ENCODE measurements around the gene GUCA1C. TPM values are rescaled to one million over a fixed set of nuclear protein-coding genes. Genes with fewer than 3 reads are reported as not detected.

GUCA1C gene
- total RNA-seq, 1 experiment from 2014 or later: not detected

GRCh38 chr3:108887777-108888176 lies 65.9 kb downstream of the GUCA1C start:
- TF ChIP-seq CTCF (conservative IDR thresholded peaks at IDR 0.05; ENCODE audit: low read depth, low read length) (no peak), EZH2phosphoT487 (IDR thresholded peaks at IDR 0.05; ENCODE audit: borderline replicate concordance, low read length) (no peak), EZH2 (IDR thresholded peaks at IDR 0.05; ENCODE audit: low read length, unreplicated experiment) (no peak)

GRCh38 chr3:108887121-108887520 lies 66.6 kb downstream of the GUCA1C start:
- ChIA-PET POLR2A (ENCODE audit: unreplicated experiment) (no interaction called here), CTCF (no interaction called here)
- H3K36me3 ChIP-seq (ENCODE audit: low read depth, low read length): no peaks in the 10 kb centered on the region
- H3F3A ChIP-seq (ENCODE audit: low read length, unreplicated experiment): no peaks in the 10 kb centered on the region
- intact Hi-C loops (cut with micrococcal nuclease): no loop called here
- H3K27me3 ChIP-seq (ENCODE audit: low read length): peaks cover 61% of the 10 kb centered on the region
- no peaks in the 10 kb centered on the region for H4K20me1 ChIP-seq (ENCODE audit: low read length)
- H3K4me2 ChIP-seq (ENCODE audit: low read length): no peak overlapping the region
- H3K9ac ChIP-seq (ENCODE audit: low read length): no peak overlapping the region
- no peak for ATAC-seq
- no peaks in the 10 kb centered on the region for H3K9me2 ChIP-seq (replicated peaks; ENCODE audit: low read length)
- no TSS peak for BruUV-seq (replicated peaks)
- no peaks in the 10 kb centered on the region for H3K79me2 ChIP-seq (ENCODE audit: low read length)
- no peaks in the 10 kb centered on the region for H3K4me1 ChIP-seq (ENCODE audit: insufficient read depth, low read length)
- no peak for DNase-seq
- no peak overlapping the region for H3K4me3 ChIP-seq (ENCODE audit: low read length)
- H2AFZ ChIP-seq (ENCODE audit: low read length): no peak overlapping the region
- no peaks in the 10 kb centered on the region for H3K9me3 ChIP-seq (ENCODE audit: low read length)
- TF ChIP-seq CTCF (conservative IDR thresholded peaks at IDR 0.05; ENCODE audit: low read depth, low read length): no peak
- TF ChIP-seq EZH2 (IDR thresholded peaks at IDR 0.05; ENCODE audit: low read length, unreplicated experiment): no peak
- no peak for TF ChIP-seq EZH2phosphoT487 (IDR thresholded peaks at IDR 0.05; ENCODE audit: borderline replicate concordance, low read length)
- H3K27ac ChIP-seq (ENCODE audit: low read length): no peak overlapping the region

More at GRCh38 chr3:108887777-108888176, 65.9 kb downstream of the GUCA1C start:
- Histone ChIP-seq H3K79me2 (ENCODE audit: low read length) (no peaks in the 10 kb centered on the region), H3K9me3 (ENCODE audit: low read length) (no peaks in the 10 kb centered on the region), H3K4me2 (ENCODE audit: low read length) (no peak overlapping the region), H3K4me3 (ENCODE audit: low read length) (no peak overlapping the region), H3K4me1 (ENCODE audit: insufficient read depth, low read length) (no peaks in the 10 kb centered on the region), H4K20me1 (ENCODE audit: low read length) (no peaks in the 10 kb centered on the region), H3K9me2 (replicated peaks; ENCODE audit: low read length) (no peaks in the 10 kb centered on the region), H3K27me3 (ENCODE audit: low read length) (peaks cover 67% of the 10 kb centered on the region), H3K9ac (ENCODE audit: low read length) (no peak overlapping the region), H3K27ac (ENCODE audit: low read length) (no peak overlapping the region), H3K36me3 (ENCODE audit: low read depth, low read length) (no peaks in the 10 kb centered on the region), H3F3A (ENCODE audit: low read length, unreplicated experiment) (no peaks in the 10 kb centered on the region), H2AFZ (ENCODE audit: low read length) (no peak overlapping the region)
- ChIA-PET CTCF (no interaction called here), POLR2A (ENCODE audit: unreplicated experiment) (no interaction called here)
- intact Hi-C loops (cut with micrococcal nuclease): no loop called here
- ATAC-seq: no peak
- no peak for DNase-seq
- BruUV-seq (replicated peaks): no TSS peak

- intact Hi-C loops (cut with micrococcal nuclease): no loop called here
- Histone ChIP-seq H3K27me3 (ENCODE audit: low read length) (peaks cover 52% of the 10 kb centered on the region), H3K4me2 (ENCODE audit: low read length) (no peak overlapping the region), H3K36me3 (ENCODE audit: low read depth, low read length) (no peaks in the 10 kb centered on the region), H4K20me1 (ENCODE audit: low read length) (no peaks in the 10 kb centered on the region), H3K27ac (ENCODE audit: low read length) (no peak overlapping the region), H3K4me3 (ENCODE audit: low read length) (no peak overlapping the region), H3K9me3 (ENCODE audit: low read length) (no peaks in the 10 kb centered on the region), H3K9ac (ENCODE audit: low read length) (no peak overlapping the region), H3K9me2 (replicated peaks; ENCODE audit: low read length) (no peaks in the 10 kb centered on the region), H3F3A (ENCODE audit: low read length, unreplicated experiment) (no peaks in the 10 kb centered on the region), H3K4me1 (ENCODE audit: insufficient read depth, low read length) (no peaks in the 10 kb centered on the region), H3K79me2 (ENCODE audit: low read length) (no peaks in the 10 kb centered on the region), H2AFZ (ENCODE audit: low read length) (no peak overlapping the region)
- no TSS peak for BruUV-seq (replicated peaks)
- ATAC-seq (no peak), DNase-seq (no peak)
- POLR2A ChIA-PET (ENCODE audit: unreplicated experiment): no interaction called here
- no peak for TF ChIP-seq EZH2phosphoT487 (IDR thresholded peaks at IDR 0.05; ENCODE audit: borderline replicate concordance, low read length)
- no peak for TF ChIP-seq EZH2 (IDR thresholded peaks at IDR 0.05; ENCODE audit: low read length, unreplicated experiment)
- TF ChIP-seq CTCF (conservative IDR thresholded peaks at IDR 0.05; ENCODE audit: low read depth, low read length): no peak
- CTCF ChIA-PET: no interaction called here
Observed at GRCh38 chr3:108883373-108883772, 70.3 kb downstream of the GUCA1C start.

Measured in PC-3 (cell line).